Measurements from ENCODE around the gene DAGLA. TPM values are rescaled to one million over a fixed set of nuclear protein-coding genes. Genes with fewer than 3 reads are reported as not detected.

DAGLA gene
- total RNA-seq, 2 donors from 2014 or later = 4.1 to 5.0 TPM

DNA sequence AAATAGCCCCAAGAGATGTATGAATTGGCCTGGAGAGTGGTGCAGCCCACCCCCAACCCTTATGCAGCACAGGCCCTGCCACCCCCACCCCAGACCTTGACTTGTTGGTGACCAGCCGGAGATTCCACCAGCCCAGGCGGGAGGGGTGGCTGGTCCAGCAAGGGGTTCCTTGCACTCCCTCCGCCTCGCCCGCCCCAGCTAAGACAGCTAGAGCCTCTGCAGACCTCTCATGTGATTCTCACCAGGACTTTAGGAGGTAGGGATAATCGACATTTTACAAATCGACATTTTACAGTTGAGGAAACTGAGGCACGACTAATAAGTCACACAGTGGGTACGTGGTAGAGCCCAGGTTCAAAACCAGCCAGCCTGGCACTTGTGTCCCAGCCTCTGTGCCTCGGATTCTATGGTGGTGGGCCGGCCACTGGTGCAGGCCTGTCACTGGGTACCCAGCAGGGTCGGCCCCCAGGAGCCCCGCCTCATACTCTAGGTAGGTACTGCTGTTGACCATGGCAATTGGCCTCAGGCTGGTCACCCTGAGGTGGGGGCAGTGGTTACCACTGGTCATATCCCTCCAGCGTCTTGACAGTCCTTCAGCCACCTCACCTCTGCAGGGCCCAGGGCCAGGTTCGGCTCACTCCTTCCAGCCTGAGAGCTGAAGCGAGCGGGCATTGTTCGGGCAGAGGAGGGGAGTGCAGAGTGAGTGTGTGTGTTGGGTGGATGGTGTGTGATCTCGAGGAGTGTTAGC lies 37.3 kb downstream of the DAGLA start:
- no peak for DNase-seq
- intact Hi-C loops (cut with DNase I) = no loop called here
- ATAC-seq = peak in 1 of 2 donors; percentile 2

DNA sequence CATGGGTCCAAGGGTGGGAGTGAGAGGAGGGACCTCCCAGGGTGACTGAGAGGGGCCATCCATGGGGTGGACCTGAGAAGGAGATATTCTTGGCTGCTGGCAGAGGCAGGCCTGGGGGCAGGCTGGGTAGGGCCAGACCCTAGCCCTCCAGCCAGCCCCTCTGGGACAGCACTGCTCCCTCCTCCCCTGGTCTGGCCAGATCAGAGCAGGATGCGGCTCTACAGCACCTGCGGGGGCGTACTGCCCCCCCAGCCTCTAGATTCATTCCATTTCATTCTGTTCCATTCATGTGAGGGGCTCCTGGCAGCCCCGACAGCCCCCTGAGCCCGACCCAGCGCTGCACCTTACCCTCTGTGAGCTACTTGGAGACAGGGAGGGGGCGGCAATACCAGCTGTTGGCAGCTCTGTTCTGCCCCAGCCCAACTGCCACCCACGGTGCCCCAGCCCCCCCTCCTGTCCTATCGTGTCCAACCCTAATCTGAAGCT lies 37.9 kb downstream of the DAGLA start:
- intact Hi-C loops (cut with DNase I) = no loop called here
- DNase-seq (no peak), ATAC-seq (peak; percentile 15 to 49)

DNA sequence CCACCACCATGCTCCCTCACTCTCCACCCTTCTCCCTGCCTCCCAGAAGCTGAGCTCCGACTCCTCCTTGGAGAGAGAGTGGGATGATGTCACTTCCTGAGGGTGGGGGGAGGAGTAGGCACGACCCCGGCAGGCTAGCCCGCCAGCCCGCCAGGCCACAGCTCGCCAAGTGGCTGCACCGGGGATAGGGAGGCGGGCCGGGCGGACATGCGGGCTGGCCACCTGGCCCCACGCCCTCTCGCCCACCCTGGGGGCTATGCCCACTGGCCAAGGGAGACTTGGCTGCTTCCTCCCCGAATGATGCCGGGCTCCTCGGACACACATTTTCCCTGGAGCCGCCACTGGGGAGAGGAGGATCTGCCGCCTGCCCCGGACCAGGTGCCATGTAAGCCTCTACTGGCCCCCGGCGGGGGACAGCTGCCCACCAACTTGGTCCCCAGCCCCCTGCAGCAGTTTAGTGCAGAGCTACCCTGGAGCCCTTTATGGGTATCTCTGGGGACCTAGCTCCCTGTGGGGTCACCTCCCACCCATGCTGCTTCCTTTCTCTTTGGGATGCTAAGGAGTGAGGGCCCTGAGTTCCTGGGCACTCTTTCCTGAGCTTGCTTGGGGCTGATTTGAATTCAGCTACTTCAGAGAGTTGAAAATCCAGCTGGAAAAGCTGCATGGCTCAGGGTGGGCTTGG lies 38.6 kb downstream of the DAGLA start:
- ATAC-seq = peak; percentile 87 to 90
- intact Hi-C loops (cut with DNase I) = no loop called here
- peak; percentile 67 for DNase-seq

DNA sequence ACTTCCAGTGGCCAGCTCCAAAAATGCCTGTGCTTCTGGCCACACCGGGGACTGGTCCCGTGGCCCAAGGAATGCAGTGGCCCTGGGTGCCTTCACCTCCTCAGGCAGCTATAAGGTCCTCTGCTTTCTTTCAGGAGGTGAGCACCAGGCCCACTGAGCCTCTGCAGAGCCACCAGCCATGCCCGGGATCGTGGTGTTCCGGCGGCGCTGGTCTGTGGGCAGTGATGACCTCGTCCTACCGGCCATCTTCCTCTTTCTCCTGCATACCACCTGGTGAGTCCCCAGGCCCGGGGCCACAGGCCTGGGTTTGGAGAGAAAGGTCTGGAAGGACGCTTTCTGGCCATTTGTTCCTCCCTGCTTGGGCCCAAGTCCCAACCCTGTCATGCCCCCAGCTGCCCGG lies 39.8 kb downstream of the DAGLA start:
- intact Hi-C loops (cut with DNase I) = no loop called here
- ATAC-seq (no peak), DNase-seq (no peak)

DNA sequence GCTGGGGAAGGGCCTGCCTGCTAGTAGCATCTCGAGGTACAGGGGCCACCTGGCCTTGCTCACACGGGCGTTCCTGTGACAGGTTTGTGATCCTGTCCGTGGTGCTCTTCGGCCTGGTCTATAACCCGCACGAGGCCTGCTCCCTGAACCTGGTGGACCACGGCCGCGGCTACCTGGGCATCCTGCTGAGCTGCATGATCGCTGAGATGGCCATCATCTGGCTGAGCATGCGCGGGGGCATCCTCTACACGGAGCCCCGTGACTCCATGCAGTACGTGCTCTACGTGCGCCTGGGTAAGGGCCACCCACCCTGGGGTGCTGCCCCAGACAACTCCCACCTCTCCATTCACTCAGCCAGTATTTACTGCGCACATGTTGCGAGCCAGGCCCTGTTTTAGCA lies 40.4 kb downstream of the DAGLA start:
- intact Hi-C loops (cut with DNase I) = no loop called here
- no peak for ATAC-seq
- no peak for DNase-seq

DNA sequence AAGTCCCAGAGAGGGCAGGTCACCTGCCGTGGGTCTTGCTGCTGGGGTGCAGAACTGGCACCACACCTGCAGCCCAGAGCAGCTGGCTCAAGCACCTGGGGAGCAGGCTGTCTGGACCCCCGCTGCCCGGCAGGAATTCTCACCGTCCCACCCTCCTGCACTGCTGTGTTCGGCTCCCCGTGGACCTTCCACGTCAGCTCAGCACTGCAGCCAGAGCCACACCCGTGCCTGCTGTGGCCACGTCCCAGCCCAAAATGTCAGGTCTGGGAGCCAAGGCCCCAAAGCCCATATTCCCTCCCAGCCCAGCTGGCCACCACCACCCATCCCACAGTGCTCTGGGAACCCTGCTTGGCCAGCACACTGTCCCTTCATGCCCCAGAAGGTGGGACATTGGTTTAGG lies 44.2 kb downstream of the DAGLA start:
- DNase-seq (no peak), ATAC-seq (no peak)
- intact Hi-C loops (cut with DNase I) = no loop called here

DNA sequence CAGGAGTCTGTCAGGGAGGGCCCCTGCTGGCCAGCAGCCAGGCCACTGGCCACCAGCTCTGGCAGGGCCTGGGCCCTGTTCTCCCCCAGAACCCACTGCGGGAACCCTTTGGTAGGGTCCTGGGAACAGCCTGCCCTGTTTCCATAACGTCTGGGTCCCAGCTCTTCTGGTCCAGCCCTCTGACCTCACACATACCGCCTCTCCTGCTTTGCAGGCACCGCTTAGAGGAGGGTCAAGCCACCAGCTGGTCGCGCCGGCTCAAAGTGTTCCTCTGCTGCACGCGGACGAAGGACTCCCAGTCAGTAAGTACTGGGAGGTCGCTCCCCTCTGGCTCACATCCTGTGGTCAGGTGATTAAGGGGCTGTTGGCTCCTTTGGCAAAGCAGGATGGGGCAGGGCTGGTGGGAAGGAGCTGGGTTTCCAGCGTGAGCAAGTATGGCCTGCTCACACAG lies 45.6 kb downstream of the DAGLA start:
- ATAC-seq = no peak
- DNase-seq = no peak
- intact Hi-C loops (cut with DNase I) = no loop called here

DNA sequence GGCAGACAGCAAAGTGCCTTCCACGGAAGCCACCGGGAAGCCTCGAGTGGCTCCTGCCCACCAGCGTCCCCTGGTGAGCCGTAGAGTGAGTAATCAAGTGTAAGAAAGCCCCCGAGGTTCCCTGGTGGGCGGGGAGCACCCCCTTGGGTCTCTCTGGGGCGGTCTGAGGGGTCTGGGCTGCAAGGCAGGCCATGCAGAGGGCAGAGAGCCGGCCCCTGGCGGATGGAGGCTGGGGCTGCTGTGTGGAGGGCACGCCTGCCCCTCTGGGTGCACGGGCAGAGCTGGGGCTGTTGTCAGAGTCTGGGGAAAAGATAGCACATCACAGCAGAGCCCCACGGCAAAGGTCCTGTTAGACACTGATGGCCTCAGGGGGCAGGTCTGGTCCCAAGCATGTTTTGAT lies 46.6 kb downstream of the DAGLA start:
- DNase-seq (no peak), ATAC-seq (no peak)
- intact Hi-C loops (cut with DNase I) = no loop called here

DNA sequence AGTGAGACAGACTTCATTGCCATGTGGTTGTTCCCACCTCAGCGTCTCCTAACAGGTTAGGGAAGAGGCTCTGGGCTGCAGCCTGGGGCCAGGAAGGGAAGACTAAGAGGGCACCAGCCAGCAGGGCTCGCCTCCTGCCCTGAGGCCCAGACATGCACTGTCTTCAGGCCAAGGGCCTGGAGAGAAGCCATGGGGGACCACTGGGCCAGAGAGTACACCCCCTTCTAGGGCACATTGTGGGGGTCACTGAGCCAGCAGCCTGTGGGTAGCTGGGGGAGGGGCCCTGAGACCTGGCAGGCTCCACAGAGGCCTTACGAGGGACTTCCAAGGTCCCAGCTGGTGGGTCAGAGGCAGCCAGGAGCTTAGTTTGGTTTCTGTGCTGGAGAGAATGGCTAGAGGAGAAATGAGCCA lies 47.2 kb downstream of the DAGLA start:
- DNase-seq (no peak), ATAC-seq (peak; percentile 16 to 27)
- intact Hi-C loops (cut with DNase I) = no loop called here

DNA sequence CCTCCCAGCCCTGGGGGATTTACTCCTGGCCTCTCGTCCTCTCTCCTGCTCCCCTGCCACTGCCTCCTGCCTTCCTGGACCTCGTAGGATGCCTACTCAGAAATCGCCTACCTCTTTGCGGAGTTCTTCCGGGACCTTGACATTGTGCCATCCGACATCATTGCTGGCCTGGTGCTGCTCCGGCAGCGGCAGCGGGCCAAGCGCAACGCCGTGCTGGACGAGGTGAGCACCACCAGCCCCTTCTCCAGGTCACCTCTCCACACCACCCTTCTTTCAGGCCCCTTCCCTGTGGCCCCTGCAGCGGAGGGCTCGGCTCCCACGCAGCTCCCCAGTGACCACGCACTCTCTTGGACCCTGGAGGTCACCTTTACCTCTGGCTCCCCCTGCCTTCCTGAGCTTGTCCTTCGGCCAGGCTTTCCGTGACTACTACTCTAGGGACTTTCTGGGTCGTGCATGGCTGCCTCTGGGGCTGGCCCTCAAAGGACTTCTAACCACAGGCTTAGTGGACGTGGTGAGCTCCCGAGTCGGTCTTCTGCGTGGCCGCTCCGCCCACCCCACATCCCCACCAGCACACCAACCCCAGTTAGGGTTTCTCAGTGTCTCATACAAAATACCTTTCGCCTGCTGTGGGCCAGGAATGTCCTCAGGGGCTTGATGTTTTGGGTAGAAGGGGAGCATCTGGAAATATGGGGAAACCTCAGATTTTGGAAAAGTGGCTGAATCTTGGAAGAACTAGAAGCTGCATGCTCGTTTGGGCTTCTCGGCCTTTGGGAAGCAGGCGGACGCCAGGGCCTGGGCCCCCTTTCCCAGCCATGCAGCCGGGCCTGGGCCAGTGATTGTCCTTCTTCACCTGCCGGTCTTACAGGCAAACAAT lies 48.1 kb downstream of the DAGLA start:
- DNase-seq (no peak), ATAC-seq (no peak)
- intact Hi-C loops (cut with DNase I) = no loop called here

DNA sequence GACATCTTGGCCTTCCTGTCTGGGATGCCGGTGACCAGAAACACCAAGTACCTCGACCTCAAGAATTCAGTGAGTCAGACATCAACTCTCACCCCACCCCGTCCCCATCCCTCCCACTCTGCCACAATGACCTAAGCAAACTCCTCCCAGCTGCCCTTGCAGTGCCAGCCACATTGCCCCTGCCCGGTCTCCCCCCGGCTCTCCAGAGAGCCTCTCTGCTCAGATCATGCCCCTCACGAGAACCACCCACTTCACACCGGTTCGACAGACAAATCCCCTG lies 48.7 kb downstream of the DAGLA start:
- ATAC-seq (peak; percentile 7 to 42), DNase-seq (no peak)

DNA sequence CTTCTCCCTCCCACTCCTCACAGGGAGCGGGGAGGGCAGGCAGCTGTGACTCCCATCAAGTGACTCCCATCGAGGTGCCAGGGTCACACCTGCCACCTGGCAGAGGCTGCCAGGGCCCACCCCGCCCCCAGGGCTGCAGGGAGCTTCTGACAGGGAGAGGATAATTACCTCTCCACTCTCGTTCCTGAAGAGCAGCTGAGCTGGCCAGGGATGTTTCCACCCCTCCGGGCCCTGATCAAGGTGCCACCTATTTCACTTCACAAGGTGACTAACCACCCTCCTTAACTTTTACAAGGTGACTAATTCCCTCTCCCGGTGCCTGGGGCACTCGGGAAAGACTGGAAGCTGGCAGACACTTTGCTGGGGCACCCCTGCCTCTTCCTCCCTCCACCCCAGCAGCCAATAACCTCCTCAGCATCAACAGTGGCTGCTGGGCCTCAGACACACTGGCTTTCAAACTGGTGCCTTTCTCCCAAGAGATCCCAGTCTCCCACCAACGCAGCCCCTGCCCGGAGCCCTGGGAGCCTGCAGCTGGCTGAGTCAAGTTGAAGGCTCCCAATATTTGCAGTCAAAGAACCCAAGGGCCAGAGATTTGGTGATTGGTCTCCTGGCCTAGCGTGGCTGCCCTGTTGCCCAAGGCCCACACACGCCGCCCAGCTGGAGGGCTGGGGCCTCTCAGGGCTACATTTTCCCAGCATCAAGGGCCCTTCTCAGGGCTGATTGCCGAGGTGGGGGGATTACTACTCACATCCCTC lies 50.2 kb downstream of the DAGLA start:
- ATAC-seq (no peak), DNase-seq (no peak)
- intact Hi-C loops (cut with DNase I) = no loop called here

More for the DNA sequence above, 48.7 kb downstream of the DAGLA start:
- intact Hi-C loops (cut with DNase I) = no loop called here

DNA sequence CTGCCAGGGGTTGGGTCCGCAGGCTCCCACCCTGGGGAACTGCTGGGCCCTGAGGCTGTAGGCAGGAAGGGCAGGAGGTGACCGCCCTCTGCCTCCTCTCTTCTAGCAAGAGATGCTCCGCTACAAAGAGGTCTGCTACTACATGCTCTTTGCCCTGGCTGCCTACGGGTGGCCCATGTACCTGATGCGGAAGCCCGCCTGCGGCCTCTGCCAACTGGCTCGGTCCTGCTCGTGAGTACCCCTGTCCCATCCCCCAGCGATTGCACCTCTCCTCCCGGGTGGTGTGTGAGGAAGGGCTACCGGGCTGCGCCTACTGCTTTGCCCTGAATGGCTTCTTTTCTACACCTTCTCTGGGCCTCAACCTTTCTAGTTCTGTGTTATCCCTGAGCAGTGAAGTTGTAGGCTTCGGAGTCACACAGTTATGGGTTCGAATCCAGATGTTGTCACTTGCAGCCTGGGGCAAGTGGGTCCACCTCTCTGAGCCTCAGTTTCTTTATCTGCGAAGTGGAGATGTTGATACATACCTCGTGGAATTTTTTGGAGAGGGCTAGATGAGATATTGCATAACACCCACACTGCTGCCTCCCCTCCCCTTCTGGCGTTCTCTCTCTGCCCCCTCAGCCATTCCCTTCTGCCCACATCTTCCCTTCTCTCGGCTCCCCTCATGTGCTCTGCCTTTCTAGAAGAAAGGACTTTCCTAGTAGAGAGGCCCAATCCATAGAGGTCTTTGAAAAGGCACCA lies 51.2 kb downstream of the DAGLA start:
- intact Hi-C loops (cut with DNase I) = no loop called here
- DNase-seq (no peak), ATAC-seq (no peak)

DNA sequence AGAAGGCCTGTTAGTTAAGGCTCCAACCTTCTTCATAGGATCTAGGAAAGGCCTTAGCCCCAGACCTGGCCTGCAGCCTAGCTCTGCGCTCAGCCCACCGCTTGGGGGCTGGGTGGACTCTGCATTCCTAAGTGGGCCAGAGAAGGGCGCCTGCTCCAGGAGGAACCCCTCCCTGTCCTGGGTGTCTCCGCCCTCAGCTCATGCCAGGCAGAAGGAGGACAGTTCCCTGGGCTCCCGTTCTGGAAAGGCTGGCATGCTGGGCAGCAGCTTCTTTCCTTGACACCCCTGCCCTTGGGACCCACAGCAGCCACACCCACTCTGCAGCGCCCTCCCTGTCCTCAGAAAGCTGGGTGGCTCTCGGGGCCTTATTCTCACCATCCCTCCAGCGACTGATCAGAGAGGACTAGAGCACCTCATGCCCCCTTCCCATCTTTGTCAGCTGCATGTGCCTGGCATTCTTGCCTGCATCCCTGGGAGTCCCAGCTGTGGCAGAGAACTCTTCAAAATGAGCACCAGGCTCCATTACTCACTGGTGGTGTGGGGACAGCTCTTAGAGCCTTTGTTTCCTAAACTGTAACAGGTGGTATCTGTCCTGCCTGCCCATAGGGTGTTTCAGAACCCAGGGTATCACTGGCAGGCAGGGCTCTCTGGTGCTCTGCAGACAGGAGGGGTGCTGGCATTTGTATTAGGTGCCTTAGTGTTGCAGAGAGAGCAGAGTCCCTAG lies 51.9 kb downstream of the DAGLA start:
- intact Hi-C loops (cut with DNase I) = loop anchor here in 1 of 2 donors (2.0 kb wide), 1 partner anchor 51 kb away; the partner anchor contains the start of gene DAGLA
- ATAC-seq = no peak

DNA sequence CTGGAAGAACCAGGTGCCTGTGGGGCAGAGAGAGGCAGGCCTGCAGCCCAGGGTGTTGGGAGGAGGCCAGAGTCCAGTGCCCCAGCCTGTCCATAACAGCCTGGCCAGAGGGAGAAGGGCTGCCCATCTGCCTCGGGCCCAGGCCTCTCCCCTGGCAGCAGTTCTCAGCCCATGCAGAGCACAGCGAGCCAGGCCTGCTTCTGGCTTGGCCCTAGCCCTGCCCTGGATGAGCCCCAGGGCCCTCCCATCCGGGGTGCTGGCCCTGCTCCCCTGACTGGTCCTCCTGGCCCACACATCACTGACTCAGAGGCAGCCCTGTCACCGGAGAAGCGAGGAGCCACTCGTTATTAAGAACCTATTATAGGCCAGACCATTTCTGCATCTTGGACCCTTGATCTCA lies 52.5 kb downstream of the DAGLA start:
- intact Hi-C loops (cut with DNase I) = loop anchor here in 1 of 2 donors (2.0 kb wide), 1 partner anchor 52 kb away; the partner anchor contains the start of gene DAGLA
- DNase-seq (no peak), ATAC-seq (peak; percentile 21 to 58)

More for the DNA sequence above, 51.9 kb downstream of the DAGLA start:
- DNase-seq = no peak

DNA sequence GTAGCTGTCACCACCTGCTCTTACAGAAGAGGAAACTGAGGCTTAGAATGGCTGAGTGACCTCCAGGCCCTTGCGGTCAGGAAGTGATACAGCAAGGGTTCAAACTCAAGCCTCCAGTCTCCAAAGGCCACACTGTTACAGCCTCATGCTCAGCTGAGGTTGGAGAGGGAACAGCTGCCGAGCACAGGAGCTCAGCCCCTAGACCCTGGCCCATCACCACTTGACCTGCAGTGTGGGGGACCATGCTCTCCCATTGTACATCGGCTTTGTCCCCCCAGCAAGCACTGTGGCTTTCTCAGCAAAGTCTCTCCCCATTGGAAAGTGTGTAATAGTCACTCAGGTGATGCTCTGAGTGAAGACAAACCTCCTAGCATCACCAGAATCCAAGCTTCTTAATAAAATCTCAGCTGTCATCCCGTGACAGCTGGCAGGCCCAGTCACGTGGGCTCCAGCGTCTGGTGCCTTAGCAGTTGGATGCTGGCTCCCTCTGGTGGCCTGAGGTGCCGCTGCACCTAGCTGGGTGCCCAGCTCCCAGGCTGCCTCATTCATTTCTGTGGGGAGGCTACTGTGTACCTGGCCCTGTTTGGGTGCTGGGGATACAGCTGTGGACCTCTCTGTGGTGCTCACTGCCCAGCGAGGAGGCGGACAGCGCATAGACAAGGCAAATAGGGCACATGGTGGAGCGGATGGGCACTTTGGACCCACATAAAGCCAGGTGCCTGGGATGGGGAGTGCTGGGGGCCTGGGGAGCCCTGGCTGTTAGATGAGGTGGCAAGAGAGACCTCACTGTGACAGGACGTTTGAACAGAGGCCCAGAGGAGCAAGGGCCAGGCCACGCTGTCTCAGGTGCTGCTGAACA lies 53.2 kb downstream of the DAGLA start:
- peak; percentile 81 to 84 for ATAC-seq
- intact Hi-C loops (cut with DNase I) = loop anchor here in 1 of 2 donors (2.0 kb wide), 1 partner anchor 53 kb away; the partner anchor contains the start of gene DAGLA
- peak; percentile 92 for DNase-seq

DNA sequence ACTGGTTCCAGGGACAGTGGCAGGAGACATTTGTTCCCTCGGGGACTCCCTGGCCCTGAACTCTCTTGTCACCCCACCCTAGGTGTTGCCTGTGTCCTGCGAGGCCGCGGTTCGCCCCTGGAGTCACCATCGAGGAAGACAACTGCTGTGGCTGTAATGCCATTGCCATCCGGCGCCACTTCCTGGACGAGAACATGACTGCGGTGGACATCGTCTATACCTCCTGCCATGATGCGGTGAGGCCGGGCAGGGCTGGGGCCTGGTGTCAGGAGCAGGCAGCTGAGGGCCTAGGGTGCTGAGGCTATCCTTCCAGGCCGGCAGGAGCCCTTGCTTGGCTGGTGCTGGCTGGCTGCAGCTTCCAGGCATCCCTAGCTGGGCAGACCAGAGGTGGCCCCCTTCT lies 54.6 kb downstream of the DAGLA start:
- no peak for DNase-seq
- no peak for ATAC-seq
- intact Hi-C loops (cut with DNase I) = loop anchor here in 1 of 2 donors (2.0 kb wide), 1 partner anchor 56 kb away; no protein-coding TSS in a partner anchor

Measured in left cardiac atrium (tissue), 4 donors.